ENCODE data around the gene AFAP1. TPM values are rescaled to one million over a fixed set of nuclear protein-coding genes. Genes with fewer than 3 reads are reported as not detected.

AFAP1 gene
- total and polyA plus RNA-seq, 12 donors = 2.9 to 8.9 (median 5.8) TPM

- ATAC-seq (no peak), DNase-seq (no peak)
- H3K27ac ChIP-seq = no peak overlapping the region
- H3K27me3 ChIP-seq = peaks cover 0 to 6% (median 0%) of the 10 kb centered on the region in 7 donors
- no peaks in the 10 kb centered on the region for H3K4me1 ChIP-seq
- H3K36me3 ChIP-seq = no peaks in the 10 kb centered on the region
- no peak for TF ChIP-seq CTCF (IDR thresholded peaks at IDR 0.05)
- WGBS, 2 donors = 65 to 66% methylated on average over 25 to 26 of the region's 26 CpGs
- no peak overlapping the region for H3K4me3 ChIP-seq
- intact Hi-C loops (cut with DNase I) = no loop called here
- peaks cover 0 to 7% (median 0%) of the 10 kb centered on the region in 11 donors for H3K9me3 ChIP-seq
These were observed 205.6 kb downstream of the AFAP1 start for GRCh38 chr4:7733801-7734650.

GRCh38 chr4:7733201-7733600 lies 206.5 kb downstream of the AFAP1 start:
- intact Hi-C loops (cut with DNase I) = no loop called here
- Histone ChIP-seq H3K4me3 (no peak overlapping the region), H3K9me3 (peaks cover 0 to 7% (median 0%) of the 10 kb centered on the region in 11 donors), H3K27ac (no peak overlapping the region), H3K36me3 (no peaks in the 10 kb centered on the region), H3K4me1 (no peaks in the 10 kb centered on the region), H3K27me3 (peaks cover 0 to 6% (median 0%) of the 10 kb centered on the region in 7 donors)
- 82 to 89% methylated on average over 17 of the region's 17 CpGs for WGBS, 2 donors
- no peak for TF ChIP-seq CTCF (IDR thresholded peaks at IDR 0.05)
- no peak for ATAC-seq
- DNase-seq = no peak

GRCh38 chr4:7732263-7732662 lies 207.4 kb downstream of the AFAP1 start:
- Histone ChIP-seq H3K27me3 (peaks cover 0 to 6% (median 0%) of the 10 kb centered on the region in 7 donors), H3K36me3 (no peaks in the 10 kb centered on the region), H3K4me1 (no peaks in the 10 kb centered on the region), H3K4me3 (no peak overlapping the region), H3K27ac (no peak overlapping the region), H3K9me3 (no peaks in the 10 kb centered on the region)
- no peak for TF ChIP-seq CTCF (IDR thresholded peaks at IDR 0.05)
- WGBS, 2 donors = 92 to 93% methylated on average over 9 of the region's 9 CpGs
- intact Hi-C loops (cut with DNase I) = no loop called here
- no peak for DNase-seq
- ATAC-seq = no peak

GRCh38 chr4:7731437-7731836 lies 208.2 kb downstream of the AFAP1 start:
- H3K4me1 ChIP-seq = no peaks in the 10 kb centered on the region
- no peak for TF ChIP-seq CTCF (IDR thresholded peaks at IDR 0.05)
- no peak overlapping the region for H3K4me3 ChIP-seq
- no peak overlapping the region for H3K27ac ChIP-seq
- no peaks in the 10 kb centered on the region for H3K9me3 ChIP-seq
- 88 to 90% methylated on average over 4 of the region's 4 CpGs for WGBS, 2 donors
- no peak for ATAC-seq
- no peaks in the 10 kb centered on the region for H3K36me3 ChIP-seq
- intact Hi-C loops (cut with DNase I) = no loop called here
- H3K27me3 ChIP-seq = peaks cover 0 to 6% (median 0%) of the 10 kb centered on the region in 7 donors
- DNase-seq = no peak
